GM18867 (cell line): ENCODE data around the gene ANKRD13D.
"Not testable (repeated sequence)": the region's sequence is repeated elsewhere in the genome, so short reads cannot be mapped to it uniquely, and the experiment has no call there.

Source experiments
- ATAC-seq: cut with Tn5 transposase; IDR thresholded peaks from one replicate; pipeline ENCODE4 v1.9.1; 2021; ENCODE audit warnings: mild to moderate bottlenecking, moderate library complexity; ENCODE audit not compliant: unreplicated experiment

ANKRD13D gene

GRCh38 chr11:67289226-67289650 is at the start of gene ANKRD13D:
Gene ANKRD13D (plus strand): TSS chr11:67289303. CDS start chr11:67289461, 158 bp downstream.
- ATAC-seq = peak; percentile 36

GRCh38 chr11:67239783-67240575 is 49.1 kb upstream of the ANKRD13D start:
- peak; percentile 83 for ATAC-seq

- no peak for ATAC-seq
Observed at GRCh38 chr11:67240576-67241389, 48.3 kb upstream of the ANKRD13D start.

- ATAC-seq = no peak
Observed at GRCh38 chr11:67242548-67242947, 46.6 kb upstream of the ANKRD13D start.

- ATAC-seq = no peak
Observed at GRCh38 chr11:67243051-67243450, 46.1 kb upstream of the ANKRD13D start.

- no peak for ATAC-seq
Observed at GRCh38 chr11:67245046-67245445, 44.1 kb upstream of the ANKRD13D start.

- ATAC-seq = no peak
Observed at GRCh38 chr11:67247946-67248550, 41.1 kb upstream of the ANKRD13D start.

- no peak for ATAC-seq
Observed at GRCh38 chr11:67248653-67249052, 40.5 kb upstream of the ANKRD13D start.

- no peak for ATAC-seq
Observed at GRCh38 chr11:67250059-67251043, 38.8 kb upstream of the ANKRD13D start.

- ATAC-seq = no peak
Observed at GRCh38 chr11:67251841-67252240, 37.3 kb upstream of the ANKRD13D start.

- ATAC-seq = no peak
Observed at GRCh38 chr11:67252831-67253239, 36.3 kb upstream of the ANKRD13D start.

GRCh38 chr11:67253872-67254624 is 35.1 kb upstream of the ANKRD13D start:
- ATAC-seq = no peak

GRCh38 chr11:67254798-67255197 is 34.3 kb upstream of the ANKRD13D start:
- ATAC-seq = no peak

GRCh38 chr11:67255353-67255752 is 33.8 kb upstream of the ANKRD13D start:
- ATAC-seq = no peak

- ATAC-seq = no peak
Observed at GRCh38 chr11:67255864-67256263, 33.2 kb upstream of the ANKRD13D start.

- ATAC-seq = no peak
Observed at GRCh38 chr11:67256477-67257135, 32.5 kb upstream of the ANKRD13D start.

- ATAC-seq = no peak
Observed at GRCh38 chr11:67260406-67260805, 28.7 kb upstream of the ANKRD13D start.

GRCh38 chr11:67260885-67261639 is 28.0 kb upstream of the ANKRD13D start:
- ATAC-seq = not testable (repeated sequence)

GRCh38 chr11:67261640-67261945 is 27.5 kb upstream of the ANKRD13D start:
- ATAC-seq = no peak
